Loucy (cell line): ENCODE results near the gene DOCK9.

Experiments used
- H2AFZ ChIP-seq: fragments of 200-600 bp; sonication (generic); 2 replicates; pipeline ENCODE4 v1.6.0; 2016; ENCODE audit warnings: antibody characterized with exemption, mild to moderate bottlenecking, low read length, moderate library complexity
- H3F3A ChIP-seq: fragments of 200-600 bp; 2 replicates; pipeline ENCODE4 v1.6.0; 2016; ENCODE audit warnings: antibody characterized with exemption, low read depth, mild to moderate bottlenecking
- H3K27me3 ChIP-seq: fragments of 200-600 bp; sonication (generic); 2 replicates; pipeline ENCODE4 v1.6.1; 2014; ENCODE audit warnings: low read length, mild to moderate bottlenecking; ENCODE audit not compliant: insufficient read depth, poor library complexity, severe bottlenecking
- H3K36me3 ChIP-seq: fragments of 200-600 bp; sonication (generic); 2 replicates; pipeline ENCODE4 v1.6.1; 2016; ENCODE audit warnings: low read length; ENCODE audit not compliant: insufficient read depth
- H3K4me1 ChIP-seq: fragments of 200-600 bp; sonication (generic); 2 replicates; pipeline ENCODE4 v1.5.1; 2014; ENCODE audit warnings: low read length, mild to moderate bottlenecking; ENCODE audit not compliant: insufficient read depth, poor library complexity, severe bottlenecking
- H3K4me2 ChIP-seq: fragments of 200-600 bp; sonication (generic); 2 replicates; pipeline ENCODE4 v1.6.0; 2014; ENCODE audit warnings: antibody characterized with exemption, low read length, low read depth, mild to moderate bottlenecking; ENCODE audit not compliant: poor library complexity, severe bottlenecking
- H3K4me3 ChIP-seq: fragments of 200-600 bp; sonication (generic); 2 replicates; pipeline ENCODE4 v1.5.1; 2014; ENCODE audit warnings: low read length, mild to moderate bottlenecking, mixed read lengths; ENCODE audit not compliant: poor library complexity, severe bottlenecking
- H3K79me2 ChIP-seq: fragments of 200-600 bp; sonication (generic); 2 replicates; pipeline ENCODE4 v1.6.1; 2014; ENCODE audit warnings: low read length; ENCODE audit not compliant: insufficient read depth
- H3K9ac ChIP-seq: fragments of 200-600 bp; sonication (generic); 2 replicates; pipeline ENCODE4 v1.6.0; 2014; ENCODE audit warnings: mild to moderate bottlenecking, low read depth, low read length, moderate library complexity; ENCODE audit not compliant: poor library complexity, severe bottlenecking
- H3K9me2 ChIP-seq: fragments of 200-600 bp; sonication (generic); replicated peaks from 2 replicates; pipeline ENCODE4 v1.6.1; 2016; ENCODE audit warnings: low read depth, low read length, mixed read lengths
- H3K9me3 ChIP-seq: fragments of 200-600 bp; sonication (generic); 2 replicates; pipeline ENCODE4 v1.6.1; 2014; ENCODE audit warnings: mild to moderate bottlenecking, antibody characterized with exemption, low read length, low read depth; ENCODE audit not compliant: insufficient read depth
- H4K20me1 ChIP-seq: fragments of 200-600 bp; sonication (generic); 2 replicates; pipeline ENCODE4 v1.6.0; 2014; ENCODE audit warnings: antibody characterized with exemption, low read length, mild to moderate bottlenecking; ENCODE audit not compliant: insufficient read depth, poor library complexity, severe bottlenecking
- CTCF ChIP-seq: fragments of 200-600 bp; sonication (generic); conservative IDR thresholded peaks from 2 replicates; pipeline ENCODE4 v1.5.1; 2014; ENCODE audit warnings: mild to moderate bottlenecking, antibody characterized with exemption, low read length
- EZH2phosphoT487 ChIP-seq: fragments of 200-600 bp; IDR thresholded peaks from 2 replicates; pipeline ENCODE4 v1.6.1; 2018; ENCODE audit warnings: antibody characterized with exemption, mild to moderate bottlenecking, moderate library complexity, borderline replicate concordance

DOCK9 gene

GRCh38 chr13:98787173-98787572 lies 190.7 kb downstream of the DOCK9 start:
- Histone ChIP-seq H3K36me3 (no peaks in the 10 kb centered on the region), H4K20me1 (no peaks in the 10 kb centered on the region), H3K4me1 (no peaks in the 10 kb centered on the region), H3K9ac (no peak overlapping the region), H3K79me2 (no peaks in the 10 kb centered on the region), H3K4me2 (no peak overlapping the region), H3K9me3 (no peaks in the 10 kb centered on the region), H3K27me3 (no peaks in the 10 kb centered on the region), H3K9me2 (no peaks in the 10 kb centered on the region), H2AFZ (no peak overlapping the region), H3F3A (no peaks in the 10 kb centered on the region), H3K4me3 (no peak overlapping the region)
- TF ChIP-seq EZH2phosphoT487 (no peak), CTCF (no peak)

GRCh38 chr13:98786023-98786422 lies 191.8 kb downstream of the DOCK9 start:
- Histone ChIP-seq H3K9me3 (no peaks in the 10 kb centered on the region), H3K27me3 (no peaks in the 10 kb centered on the region)

GRCh38 chr13:98785405-98785804 lies 192.5 kb downstream of the DOCK9 start:
- Histone ChIP-seq H2AFZ (no peak overlapping the region), H3K4me3 (no peak overlapping the region), H3K79me2 (no peaks in the 10 kb centered on the region)

More at GRCh38 chr13:98786023-98786422, 191.8 kb downstream of the DOCK9 start:
- Histone ChIP-seq H3K4me3 (no peak overlapping the region), H3F3A (no peaks in the 10 kb centered on the region), H4K20me1 (no peaks in the 10 kb centered on the region), H3K79me2 (no peaks in the 10 kb centered on the region), H3K36me3 (no peaks in the 10 kb centered on the region), H2AFZ (no peak overlapping the region), H3K9me2 (no peaks in the 10 kb centered on the region), H3K4me1 (no peaks in the 10 kb centered on the region), H3K9ac (no peak overlapping the region), H3K4me2 (no peak overlapping the region)
- TF ChIP-seq EZH2phosphoT487 (no peak), CTCF (no peak)

More at GRCh38 chr13:98785405-98785804, 192.5 kb downstream of the DOCK9 start:
- no peaks in the 10 kb centered on the region for H3K9me2 ChIP-seq
- no peaks in the 10 kb centered on the region for H3K36me3 ChIP-seq
- no peak overlapping the region for H3K4me2 ChIP-seq
- H3K9me3 ChIP-seq, result no peaks in the 10 kb centered on the region
- no peaks in the 10 kb centered on the region for H3K27me3 ChIP-seq
- H4K20me1 ChIP-seq, result no peaks in the 10 kb centered on the region
- no peak overlapping the region for H3K9ac ChIP-seq
- TF ChIP-seq CTCF, result no peak
- TF ChIP-seq EZH2phosphoT487, result no peak
- H3K4me1 ChIP-seq, result no peaks in the 10 kb centered on the region
- no peaks in the 10 kb centered on the region for H3F3A ChIP-seq
